NCI-H2081 (cell line): Measurements from ENCODE around the gene SLC6A3.
A peak's percentile ranks its signal among the peaks of the same experiment; 100 is the strongest.
"Not testable (repeated sequence)": the region's sequence is repeated elsewhere in the genome, so short reads cannot be mapped to it uniquely, and the experiment has no call there.

Experiments used
- DNase-seq, 2 experiments: peaks; one replicate each; lab custom pipeline; 2025; lab: John Stamatoyannopoulos, UW

Gene SLC6A3

DNA sequence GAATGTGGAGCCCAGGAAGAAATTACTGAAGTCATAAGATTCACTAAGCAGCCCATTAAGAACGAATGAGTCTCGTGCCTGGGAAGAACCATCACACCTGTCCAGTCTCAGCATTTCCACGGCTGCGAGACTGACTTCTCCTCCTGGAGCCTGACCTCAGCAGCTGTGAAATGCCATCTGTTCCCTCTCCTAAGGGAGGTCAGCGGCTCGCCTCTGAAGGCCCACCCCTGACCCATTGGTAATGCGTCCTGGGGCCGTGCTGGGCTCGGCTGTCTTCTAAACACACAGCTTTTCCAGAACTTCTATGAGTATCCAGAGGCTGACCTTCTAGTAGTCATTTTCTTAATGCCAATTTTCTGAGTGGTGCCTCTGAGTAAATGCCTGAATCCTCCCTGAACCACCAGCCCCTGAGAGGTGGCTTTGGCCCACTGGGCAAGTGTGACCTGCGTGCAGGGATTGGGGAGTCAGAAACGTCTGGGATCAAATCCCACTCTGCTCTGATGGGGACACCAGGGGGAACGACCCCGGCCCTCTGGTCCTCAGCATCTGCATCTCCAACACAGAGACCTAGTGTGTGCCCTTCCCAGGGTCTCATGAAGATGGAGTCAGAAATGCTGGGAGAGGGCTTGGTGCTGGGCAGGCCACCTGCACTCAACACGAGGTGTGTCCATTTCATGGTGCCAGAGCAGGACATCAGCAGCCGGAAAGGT lies 5.7 kb downstream of the SLC6A3 start:
- DNase-seq: no peak

DNA sequence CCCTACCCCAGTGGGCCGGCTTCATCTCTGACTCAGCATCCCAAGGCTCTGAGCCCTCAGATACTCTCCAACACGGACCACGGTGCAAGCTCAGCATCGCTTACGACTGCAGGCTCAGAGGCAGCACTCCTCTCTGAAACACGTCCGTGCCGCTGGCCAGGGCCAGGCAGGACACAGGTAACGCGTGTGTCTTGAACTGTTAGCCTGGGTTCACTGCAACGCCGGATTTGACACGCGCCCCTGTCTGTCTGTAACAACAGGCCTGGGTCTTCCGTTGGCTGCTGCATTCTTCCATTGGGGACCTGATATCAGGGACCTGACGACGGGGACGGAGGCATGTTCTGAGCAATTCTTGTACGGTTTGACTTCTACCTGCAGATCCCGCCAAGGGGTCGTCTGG lies 6.4 kb downstream of the SLC6A3 start:
- no peak for DNase-seq

DNA sequence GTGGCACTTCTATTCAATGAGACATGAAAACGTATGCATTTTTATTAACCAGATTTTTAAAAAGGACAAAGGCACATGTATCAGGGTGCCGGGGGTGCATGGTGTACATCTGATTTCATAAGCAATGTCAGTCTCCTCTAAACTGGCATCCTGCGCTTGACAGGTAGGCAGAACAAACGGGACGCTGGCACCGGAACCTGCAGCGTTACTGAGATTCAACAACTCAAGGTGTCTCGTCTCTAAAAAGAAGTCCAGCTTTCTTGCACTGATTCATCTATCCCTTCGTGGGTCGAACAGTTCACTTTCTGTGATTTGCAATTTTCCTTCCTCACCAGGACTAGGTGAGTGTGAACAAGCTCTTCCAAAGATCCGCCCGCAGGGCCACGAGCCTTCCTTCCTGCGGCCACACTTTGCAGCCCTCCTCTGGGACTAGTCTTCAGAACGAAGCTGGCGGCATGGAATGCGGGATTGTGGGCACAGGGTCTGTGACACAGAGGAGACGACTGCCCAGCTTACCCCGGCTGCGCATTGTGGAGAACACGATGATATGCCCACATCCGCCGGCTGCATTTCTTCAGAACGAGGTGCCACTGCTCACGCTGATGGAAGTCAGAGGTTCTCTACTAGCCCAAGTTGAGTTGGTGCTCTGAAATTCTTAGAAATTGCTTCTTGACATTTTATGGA lies 7.2 kb downstream of the SLC6A3 start:
- no peak for DNase-seq

DNA sequence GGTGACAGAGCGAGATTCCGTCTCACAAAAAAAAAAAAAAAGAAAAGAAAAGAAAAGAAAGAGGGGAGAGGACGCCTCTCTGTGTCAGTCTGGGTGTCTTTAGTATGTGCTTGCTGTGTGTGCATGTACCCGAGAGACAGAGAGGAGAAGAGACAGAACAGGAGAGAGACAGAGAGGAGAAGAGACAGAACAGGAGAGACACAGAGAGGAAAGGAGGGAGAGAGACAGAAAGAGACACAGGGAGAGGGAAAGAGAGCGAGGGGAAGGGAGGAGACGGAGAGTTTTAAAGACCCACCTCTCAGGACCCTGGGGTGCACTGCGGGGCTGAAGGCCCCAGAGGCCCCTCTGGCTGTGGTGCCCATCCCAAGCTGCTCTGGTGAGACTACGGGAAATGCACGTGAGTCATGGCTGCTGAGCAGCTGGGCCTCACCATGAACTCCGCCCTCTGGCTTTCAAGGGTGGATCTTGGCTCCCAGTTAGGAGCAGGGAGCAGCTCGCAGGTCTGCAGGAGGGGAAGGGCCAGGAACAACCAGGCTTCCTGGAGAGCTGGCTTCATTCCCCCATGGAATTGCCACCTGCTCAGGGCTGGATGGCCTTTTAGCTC lies 7.9 kb downstream of the SLC6A3 start:
- peak in 1 of 2 experiments; percentile 55 for DNase-seq

DNA sequence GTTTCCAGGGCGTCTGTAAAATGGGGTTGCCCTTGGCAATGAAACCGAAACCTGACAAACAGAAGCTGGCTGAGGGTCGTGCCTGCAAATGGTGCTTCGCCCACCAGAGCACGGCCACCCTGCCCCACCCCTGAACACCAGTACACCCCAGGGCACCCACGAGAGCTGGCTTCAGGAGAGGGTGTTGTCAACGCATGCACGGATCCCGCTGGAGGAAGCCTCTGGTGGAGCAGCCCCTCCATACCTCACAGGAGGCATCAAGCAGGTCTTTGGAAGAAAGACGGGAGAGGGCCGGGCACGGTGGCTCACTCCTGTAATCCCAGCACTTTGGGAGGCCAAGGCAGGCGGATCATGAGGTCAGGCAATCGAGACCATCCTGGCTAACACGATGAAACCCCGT lies 8.6 kb downstream of the SLC6A3 start:
- no peak for DNase-seq

DNA sequence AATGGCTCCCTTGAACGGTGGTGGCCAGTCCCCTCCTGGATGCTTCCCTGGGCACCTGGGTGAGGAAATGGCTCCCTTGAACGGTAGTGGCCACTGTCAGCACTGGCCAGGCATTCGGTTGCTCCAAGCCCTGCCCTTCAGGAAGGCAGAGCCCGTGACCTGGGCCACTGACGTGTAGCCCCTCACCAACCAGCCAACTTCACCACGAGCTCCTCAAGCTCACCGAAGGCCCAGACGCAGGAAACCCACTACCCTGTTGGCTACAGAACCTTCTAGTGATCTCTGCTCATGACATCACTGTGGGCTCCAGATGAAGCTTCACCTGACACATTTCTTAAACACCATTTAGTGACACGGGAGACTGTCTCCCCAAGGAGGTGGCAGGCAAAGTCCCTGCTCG lies 9.2 kb downstream of the SLC6A3 start:
- no peak for DNase-seq

DNA sequence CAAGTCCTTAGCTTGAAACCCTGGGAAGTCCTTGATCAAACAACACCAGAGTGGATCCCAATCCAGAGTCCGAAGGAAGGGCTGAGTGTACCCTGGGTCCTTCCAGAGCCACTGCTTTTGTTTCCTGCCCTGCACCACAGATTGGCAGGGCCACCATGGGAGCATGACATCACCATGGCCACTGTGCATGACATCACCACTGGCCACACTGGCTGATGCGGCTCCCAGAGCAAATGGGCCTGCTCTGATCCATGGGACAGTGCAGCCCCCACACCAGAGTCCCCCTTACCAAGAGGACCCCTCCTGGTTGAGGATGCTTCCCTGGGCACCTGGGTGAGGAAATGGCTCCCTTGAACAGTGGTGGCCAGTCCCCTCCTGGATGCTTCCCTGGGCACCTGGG lies 9.9 kb downstream of the SLC6A3 start:
- no peak for DNase-seq

DNA sequence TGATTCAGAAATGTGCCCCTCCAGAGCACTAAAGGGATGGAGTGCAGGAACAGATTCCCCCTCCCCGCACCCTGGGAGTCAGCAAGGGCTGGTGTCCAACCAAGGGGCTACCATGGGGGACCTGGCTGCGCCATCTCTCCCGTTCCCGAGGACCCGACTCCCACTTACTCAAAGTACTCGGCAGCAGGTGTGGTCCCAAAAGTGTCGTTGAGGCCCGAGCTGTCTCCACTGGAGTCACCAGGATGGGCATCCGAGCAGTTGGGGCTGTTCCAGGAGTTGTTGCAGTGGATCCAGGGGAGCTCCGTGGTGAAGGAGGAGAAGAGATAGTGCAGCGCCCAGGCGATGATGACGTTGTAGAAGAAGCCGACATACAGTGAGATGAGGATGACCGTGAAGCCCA lies 12.9 kb downstream of the SLC6A3 start:
- no peak for DNase-seq

DNA sequence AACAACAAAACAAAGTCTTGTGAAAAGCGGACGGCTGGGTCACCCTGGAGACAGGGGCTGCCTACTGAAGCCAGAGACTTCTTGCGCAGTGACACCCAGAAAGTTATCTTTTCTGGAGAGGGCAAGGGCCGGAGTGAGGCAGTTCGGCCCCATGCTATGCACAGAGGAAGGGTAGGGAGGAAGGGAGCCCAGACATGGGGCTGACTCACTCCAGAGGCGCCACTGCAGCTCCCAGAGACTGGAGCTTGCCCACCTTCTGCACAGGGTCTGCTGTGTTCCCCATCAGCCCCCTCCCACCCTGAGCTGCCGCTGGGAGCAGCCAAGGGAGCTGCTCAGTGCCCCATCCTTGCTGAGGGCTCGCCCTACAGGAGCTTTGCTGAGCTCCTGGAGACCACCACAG lies 13.3 kb downstream of the SLC6A3 start:
- no peak for DNase-seq

DNA sequence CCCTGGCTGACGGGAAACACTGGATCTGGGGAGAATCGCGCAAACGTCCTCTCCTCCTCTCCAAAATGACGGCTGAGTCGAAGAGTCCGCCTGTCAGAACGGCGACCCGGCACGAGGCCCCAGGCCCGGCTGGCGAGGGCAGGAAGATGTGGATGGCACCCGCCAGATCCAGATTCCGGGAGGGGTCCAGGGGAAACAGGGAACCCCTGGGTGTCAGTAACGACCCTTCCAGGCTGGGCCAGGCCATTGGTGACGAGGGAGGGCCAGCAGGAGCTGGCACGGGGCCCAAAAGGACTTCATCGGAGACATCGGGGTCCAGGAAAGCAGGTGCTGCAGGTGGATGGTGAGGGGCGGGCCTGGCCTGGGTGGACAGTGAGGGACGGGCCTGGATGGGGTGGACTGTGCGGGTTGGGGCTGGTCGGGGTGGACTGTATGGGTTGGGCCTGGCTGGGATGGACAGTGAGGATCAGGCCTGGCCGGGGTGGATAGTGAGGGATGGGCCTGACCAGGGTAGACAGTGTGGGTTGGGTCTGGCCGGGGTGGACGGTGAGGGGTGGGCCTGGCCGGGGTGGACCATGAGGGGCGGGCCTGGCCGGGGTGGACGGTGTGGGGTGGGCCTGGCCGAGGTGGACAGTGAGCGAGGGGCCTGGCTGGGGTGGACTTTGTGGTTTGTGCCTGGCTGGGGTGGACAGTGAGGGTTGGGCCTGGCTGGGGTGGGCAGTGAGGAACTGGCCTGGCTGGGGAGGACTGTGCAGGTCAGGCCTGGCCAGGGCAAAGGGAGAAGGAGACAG lies 14.0 kb downstream of the SLC6A3 start:
- no peak for DNase-seq

DNA sequence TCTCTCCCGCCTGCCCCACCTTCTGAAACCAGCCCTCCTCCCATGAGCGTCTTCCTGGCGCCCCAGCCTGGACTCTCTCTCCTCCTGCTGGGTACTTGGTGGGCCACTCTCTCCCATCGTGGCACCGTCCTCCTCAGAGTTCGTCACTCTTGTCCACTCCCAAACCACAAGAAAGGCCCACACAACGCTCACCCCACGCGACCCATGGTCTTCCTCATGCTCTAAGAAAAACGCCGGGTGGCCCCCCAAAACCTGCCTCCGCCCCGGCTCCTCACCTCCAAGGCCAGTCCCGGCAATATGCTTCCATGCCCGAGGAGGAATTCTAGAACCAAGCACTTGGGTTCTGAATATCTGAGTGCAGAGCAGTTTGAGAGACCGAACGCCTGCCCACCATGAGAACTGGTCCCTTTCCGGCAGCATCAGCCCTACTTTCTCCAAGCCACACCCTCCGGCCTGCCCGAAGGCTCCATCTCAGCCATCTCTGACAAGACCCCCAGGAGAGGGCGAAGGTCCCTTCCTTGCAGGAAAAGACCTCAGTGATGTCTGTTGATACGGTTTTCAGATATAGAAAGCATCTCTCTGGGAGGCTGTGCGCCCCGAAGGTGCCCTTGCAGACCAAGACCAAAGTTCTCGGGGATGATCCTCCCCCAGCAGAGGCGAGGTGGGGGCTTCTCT lies 15.0 kb downstream of the SLC6A3 start:
- DNase-seq: no peak

DNA sequence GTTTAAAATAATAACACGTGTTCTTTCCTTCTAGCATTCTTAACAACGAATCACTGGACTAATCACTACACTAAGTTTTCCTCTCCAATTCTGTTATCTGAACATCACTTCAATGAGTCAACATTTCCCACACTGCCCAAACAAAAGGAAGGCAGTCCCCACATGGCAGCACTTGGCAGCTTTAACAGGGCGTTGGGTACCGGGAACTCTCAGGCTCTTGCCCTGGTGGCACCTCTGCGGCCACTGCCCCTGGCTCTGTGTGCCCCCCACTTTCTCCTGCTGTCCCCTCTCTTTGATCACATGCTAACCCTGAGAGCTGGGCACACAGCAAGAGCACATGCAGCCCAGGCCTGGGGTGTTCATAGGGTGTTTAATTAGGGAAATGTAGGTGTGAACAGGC lies 15.7 kb downstream of the SLC6A3 start:
- no peak for DNase-seq

DNA sequence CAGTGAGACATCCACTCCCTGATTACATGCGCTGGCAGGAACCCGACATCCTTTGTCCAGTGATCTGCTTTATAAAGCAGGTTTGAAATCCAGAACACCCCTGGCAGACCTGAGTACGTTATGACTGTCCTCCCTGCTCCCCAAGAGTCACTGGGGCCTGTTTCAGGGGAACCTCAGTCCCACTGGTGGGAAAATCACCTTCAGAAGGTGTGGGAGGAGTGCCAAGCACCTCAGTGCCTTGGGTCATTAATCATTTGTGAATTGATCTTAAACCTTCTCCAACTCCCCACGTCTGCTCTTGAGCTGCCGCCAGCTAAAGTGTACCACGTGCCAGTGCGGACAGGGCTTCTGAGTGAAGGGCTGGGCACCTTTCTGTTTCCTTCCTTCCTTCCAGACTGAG lies 16.2 kb downstream of the SLC6A3 start:
- DNase-seq: no peak

DNA sequence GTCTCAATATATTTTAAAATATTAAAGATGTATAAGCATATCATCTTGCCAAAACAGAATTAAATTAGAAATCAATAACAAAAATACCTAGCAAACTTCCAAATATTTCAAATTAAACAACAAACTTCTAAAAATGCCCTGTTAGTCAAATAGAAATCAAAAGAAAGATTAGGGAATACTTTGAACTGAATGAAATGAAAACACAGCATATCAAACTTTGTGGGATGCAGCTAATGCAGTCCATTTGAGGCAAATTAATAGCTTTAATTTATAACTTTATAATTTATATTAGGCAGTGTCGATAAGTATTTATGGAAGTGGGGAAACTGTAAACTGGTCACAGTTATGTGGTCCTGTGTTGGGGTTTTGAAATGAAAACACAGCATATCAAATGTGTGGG lies 17.1 kb downstream of the SLC6A3 start:
- DNase-seq: no peak

DNA sequence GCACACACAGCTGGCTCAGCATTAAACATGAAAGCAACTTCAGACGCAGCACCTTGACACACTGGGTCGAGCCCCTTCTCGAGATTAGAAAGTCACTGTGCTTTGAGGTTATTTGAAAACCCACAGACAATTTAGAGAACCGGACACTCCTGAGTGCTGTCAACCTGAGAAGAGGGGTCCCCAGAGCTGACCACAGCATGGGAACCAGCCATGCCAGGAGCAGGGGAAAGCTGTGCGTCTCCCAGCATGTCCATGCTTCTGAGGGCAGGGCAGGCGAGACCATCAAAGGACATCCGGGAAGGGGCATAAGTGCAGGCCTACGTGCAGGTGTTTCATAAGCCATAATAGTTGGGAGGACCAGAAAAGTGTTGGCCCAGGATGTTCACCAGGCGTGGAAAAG lies 20.5 kb downstream of the SLC6A3 start:
- DNase-seq: no peak

DNA sequence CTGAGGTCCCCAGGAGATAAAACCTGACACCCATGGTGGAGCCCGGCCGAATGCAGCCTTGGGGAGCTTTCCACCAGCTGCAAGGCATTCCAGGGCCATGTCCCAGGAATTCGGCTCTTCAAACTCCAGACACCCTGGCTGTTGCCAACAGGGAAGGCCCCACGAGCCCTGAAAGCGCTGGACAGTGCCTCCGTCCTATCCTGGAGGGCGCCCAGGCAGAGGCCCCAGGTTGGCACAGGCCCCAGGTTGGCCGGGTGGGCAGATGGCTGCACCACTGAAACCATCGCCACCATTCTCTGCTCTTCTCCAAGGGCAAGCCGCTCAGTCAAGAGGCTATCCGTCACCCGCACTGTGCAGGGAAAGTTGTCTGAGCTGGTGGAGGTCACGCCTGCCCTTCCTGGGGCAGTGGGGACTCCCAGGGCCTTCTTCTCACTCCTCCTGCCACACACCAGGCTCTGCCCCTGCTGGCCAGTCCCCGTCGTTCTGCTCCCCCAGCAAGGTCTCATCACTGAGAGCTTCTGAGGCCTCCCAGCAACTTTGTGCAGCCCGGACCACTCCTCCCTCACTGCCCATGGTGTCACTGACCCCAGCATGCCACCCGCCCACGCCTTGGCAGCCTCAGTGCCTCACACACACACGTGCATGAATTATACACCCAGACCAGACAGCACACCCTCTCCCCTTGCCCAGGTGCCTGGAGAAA lies 21.2 kb downstream of the SLC6A3 start:
- DNase-seq: no peak

DNA sequence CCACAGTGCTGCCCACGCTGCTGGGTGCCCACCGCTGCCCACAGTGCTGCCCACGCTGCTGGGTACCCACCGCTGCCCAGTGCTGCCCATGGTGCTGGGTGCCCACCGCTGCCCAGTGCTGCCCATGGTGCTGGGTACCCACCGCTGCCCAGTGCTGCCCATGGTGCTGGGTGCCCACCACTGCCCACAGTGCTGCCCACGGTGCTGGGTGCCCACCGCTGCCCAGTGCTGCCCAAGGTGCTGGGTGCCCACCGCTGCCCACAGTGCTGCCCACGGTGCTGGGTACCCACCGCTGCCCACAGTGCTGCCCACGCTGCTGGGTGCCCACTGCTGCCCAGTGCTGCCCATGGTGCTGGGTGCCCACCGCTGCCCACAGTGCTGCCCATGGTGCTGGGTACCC lies 22.7 kb downstream of the SLC6A3 start:
- not testable (repeated sequence) for DNase-seq

DNA sequence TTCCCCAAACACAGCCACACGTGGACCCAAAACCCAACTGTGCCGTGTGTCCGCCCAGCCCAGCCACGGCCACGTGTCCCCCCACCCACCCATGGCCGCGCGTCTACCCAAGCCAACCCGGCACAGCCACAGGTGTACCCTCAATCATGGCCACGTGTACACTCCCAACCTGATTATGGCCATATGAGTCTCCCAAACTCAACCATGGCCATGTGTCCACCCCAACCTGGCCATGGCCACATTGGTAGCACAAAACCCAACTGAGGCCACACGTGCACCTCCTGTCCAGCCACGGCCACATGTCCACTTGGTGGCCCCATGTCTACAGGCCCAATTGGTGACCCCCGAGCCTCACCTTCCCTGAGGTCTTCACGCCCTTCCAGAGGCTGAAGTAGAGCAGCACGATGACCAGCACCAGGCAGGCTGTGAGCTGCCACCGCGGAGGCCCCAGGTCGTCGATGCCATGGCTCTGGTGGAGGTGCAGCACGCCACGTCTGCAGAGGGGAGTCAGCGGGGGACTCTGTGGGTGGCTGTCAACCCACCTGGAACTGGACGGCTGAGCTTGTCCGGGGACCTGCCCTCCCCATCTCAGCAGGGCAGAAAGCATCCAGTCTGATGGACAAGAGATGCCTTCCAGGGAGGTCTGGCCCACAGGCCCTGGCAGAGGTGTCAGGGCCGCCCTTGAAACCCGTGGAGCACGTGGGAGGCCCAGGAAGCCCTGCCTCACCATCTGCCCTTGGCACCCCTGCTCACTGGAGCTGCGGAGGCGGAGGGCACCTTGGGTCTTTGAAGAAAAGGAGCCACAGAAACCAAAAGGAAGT lies 23.5 kb downstream of the SLC6A3 start:
- DNase-seq: no peak

DNA sequence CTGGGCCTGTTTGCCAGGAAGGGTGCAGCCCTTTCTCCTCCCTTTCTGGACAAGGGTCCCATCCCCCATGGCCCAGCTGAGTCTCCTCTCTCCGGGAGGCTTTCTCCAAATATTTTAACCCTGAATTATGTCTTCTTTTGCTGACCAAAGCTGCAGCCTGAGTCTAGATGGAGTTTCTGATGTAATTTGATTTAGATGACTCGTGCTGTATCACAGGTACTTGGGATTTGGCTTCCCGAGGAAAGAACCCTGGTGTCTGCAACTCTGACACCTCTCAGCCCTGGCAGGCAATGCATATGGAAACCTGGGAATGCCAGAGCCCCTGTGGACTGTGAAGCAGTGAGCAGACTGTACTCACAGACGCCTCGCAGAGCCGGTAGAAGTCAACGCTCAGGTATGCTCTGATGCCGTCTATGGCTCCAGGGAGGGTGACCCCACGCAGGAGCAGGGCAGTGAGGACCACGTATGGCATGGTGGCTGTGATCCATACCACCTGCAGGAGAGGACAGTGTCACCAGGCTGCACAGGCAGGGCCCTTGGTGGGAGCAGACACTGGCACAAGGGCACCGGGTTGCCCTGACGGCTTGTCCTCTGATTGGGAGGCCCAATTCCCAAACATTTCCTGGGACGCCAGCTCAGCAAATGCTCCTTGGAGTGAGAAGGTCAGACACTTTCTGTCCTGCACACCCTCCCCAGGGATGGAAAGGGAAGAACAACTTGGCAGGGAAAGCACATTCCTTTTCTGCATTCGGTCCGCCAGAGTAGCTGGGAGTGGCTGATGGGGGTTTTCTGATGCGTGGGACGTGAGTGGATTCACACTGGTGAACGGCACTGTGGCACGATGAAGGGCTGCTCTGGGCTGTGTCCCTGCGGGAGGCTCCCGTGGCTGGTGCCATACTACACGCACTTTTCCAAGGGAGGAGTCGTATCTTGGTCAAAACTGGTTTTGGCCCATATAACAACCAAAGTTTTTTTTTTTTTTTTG lies 24.7 kb downstream of the SLC6A3 start:
- DNase-seq: no peak
